ENCODE data around the gene CCDC127. TPM values are rescaled to one million over a fixed set of nuclear protein-coding genes. Genes with fewer than 3 reads are reported as not detected.

The CCDC127 gene
- total and polyA plus RNA-seq, 2 of the 13 experiments (the other 11 are each of a cell fraction or from before 2014, with no cell fraction given) = 2.9 to 4.3 TPM

GRCh38 chr5:188488-189481, 29.2 kb downstream of the CCDC127 start (continued):
- TF ChIP-seq TRIM22 (IDR thresholded peaks at IDR 0.05) (no peak), MBD4 (IDR thresholded peaks at IDR 0.05; ENCODE audit: borderline replicate concordance, low read length) (no peak), EZH2 (conservative IDR thresholded peaks at IDR 0.05; ENCODE audit: low read depth, low read length) (no peak), ZNF292 (CRISPR knock-in tag; IDR thresholded peaks at IDR 0.05; ENCODE audit: borderline replicate concordance, low read depth) (no peak), GLI4 (CRISPR knock-in tag; IDR thresholded peaks at IDR 0.05; ENCODE audit: borderline replicate concordance) (no peak), TOE1 (CRISPR knock-in tag; IDR thresholded peaks at IDR 0.05) (no peak), ZNF205 (CRISPR knock-in tag; IDR thresholded peaks at IDR 0.05) (no peak), ZBTB40 (IDR thresholded peaks at IDR 0.05) (no peak), ZBTB40 (CRISPR knock-in tag; IDR thresholded peaks at IDR 0.05) (no peak), SUZ12 (IDR thresholded peaks at IDR 0.05; ENCODE audit: low read depth, low read length) (no peak), MIER3 (CRISPR knock-in tag; IDR thresholded peaks at IDR 0.05; ENCODE audit: borderline replicate concordance) (no peak), ZNF619 (CRISPR knock-in tag; IDR thresholded peaks at IDR 0.05) (0 out of 2 replicates have a peak, but pooled peaks have one; percentile 27), CHD2 (IDR thresholded peaks at IDR 0.05; ENCODE audit: low read depth, low read length) (no peak), HDAC2 (CRISPR knock-in tag; IDR thresholded peaks at IDR 0.05) (peak; percentile 55; the same call in 1 of the 2 replicates), STAT5B (CRISPR knock-in tag; IDR thresholded peaks at IDR 0.05) (no peak), ZNF24 (IDR thresholded peaks at IDR 0.05) (no peak)

Data from HepG2 (cell line).